Loucy (cell line): ENCODE data around the gene SLC51A.

Experiments
- H2AFZ ChIP-seq: fragments of 200-600 bp; sonication (generic); 2 replicates; pipeline ENCODE4 v1.6.0; 2016; ENCODE audit warnings: antibody characterized with exemption, mild to moderate bottlenecking, low read length, moderate library complexity
- H3F3A ChIP-seq: fragments of 200-600 bp; 2 replicates; pipeline ENCODE4 v1.6.0; 2016; ENCODE audit warnings: antibody characterized with exemption, low read depth, mild to moderate bottlenecking
- H3K27me3 ChIP-seq: fragments of 200-600 bp; sonication (generic); 2 replicates; pipeline ENCODE4 v1.6.1; 2014; ENCODE audit warnings: low read length, mild to moderate bottlenecking; ENCODE audit not compliant: insufficient read depth, poor library complexity, severe bottlenecking
- H3K36me3 ChIP-seq: fragments of 200-600 bp; sonication (generic); 2 replicates; pipeline ENCODE4 v1.6.1; 2016; ENCODE audit warnings: low read length; ENCODE audit not compliant: insufficient read depth
- H3K4me1 ChIP-seq: fragments of 200-600 bp; sonication (generic); 2 replicates; pipeline ENCODE4 v1.5.1; 2014; ENCODE audit warnings: low read length, mild to moderate bottlenecking; ENCODE audit not compliant: insufficient read depth, poor library complexity, severe bottlenecking
- H3K4me2 ChIP-seq: fragments of 200-600 bp; sonication (generic); 2 replicates; pipeline ENCODE4 v1.6.0; 2014; ENCODE audit warnings: antibody characterized with exemption, low read length, low read depth, mild to moderate bottlenecking; ENCODE audit not compliant: poor library complexity, severe bottlenecking
- H3K4me3 ChIP-seq: fragments of 200-600 bp; sonication (generic); 2 replicates; pipeline ENCODE4 v1.5.1; 2014; ENCODE audit warnings: low read length, mild to moderate bottlenecking, mixed read lengths; ENCODE audit not compliant: poor library complexity, severe bottlenecking
- H3K79me2 ChIP-seq: fragments of 200-600 bp; sonication (generic); 2 replicates; pipeline ENCODE4 v1.6.1; 2014; ENCODE audit warnings: low read length; ENCODE audit not compliant: insufficient read depth
- H3K9ac ChIP-seq: fragments of 200-600 bp; sonication (generic); 2 replicates; pipeline ENCODE4 v1.6.0; 2014; ENCODE audit warnings: mild to moderate bottlenecking, low read depth, low read length, moderate library complexity; ENCODE audit not compliant: poor library complexity, severe bottlenecking
- H3K9me2 ChIP-seq: fragments of 200-600 bp; sonication (generic); replicated peaks from 2 replicates; pipeline ENCODE4 v1.6.1; 2016; ENCODE audit warnings: low read depth, low read length, mixed read lengths
- H3K9me3 ChIP-seq: fragments of 200-600 bp; sonication (generic); 2 replicates; pipeline ENCODE4 v1.6.1; 2014; ENCODE audit warnings: mild to moderate bottlenecking, antibody characterized with exemption, low read length, low read depth; ENCODE audit not compliant: insufficient read depth
- H4K20me1 ChIP-seq: fragments of 200-600 bp; sonication (generic); 2 replicates; pipeline ENCODE4 v1.6.0; 2014; ENCODE audit warnings: antibody characterized with exemption, low read length, mild to moderate bottlenecking; ENCODE audit not compliant: insufficient read depth, poor library complexity, severe bottlenecking
- CTCF ChIP-seq: fragments of 200-600 bp; sonication (generic); conservative IDR thresholded peaks from 2 replicates; pipeline ENCODE4 v1.5.1; 2014; ENCODE audit warnings: mild to moderate bottlenecking, antibody characterized with exemption, low read length
- EZH2phosphoT487 ChIP-seq: fragments of 200-600 bp; IDR thresholded peaks from 2 replicates; pipeline ENCODE4 v1.6.1; 2018; ENCODE audit warnings: antibody characterized with exemption, mild to moderate bottlenecking, moderate library complexity, borderline replicate concordance

The SLC51A gene

GRCh38 chr3:196189566-196190347 is 26.6 kb upstream of the SLC51A start:
- Histone ChIP-seq H3K9me3 (no peaks in the 10 kb centered on the region), H3K9ac (no peak overlapping the region), H3K9me2 (no peaks in the 10 kb centered on the region), H3K27me3 (no peaks in the 10 kb centered on the region), H4K20me1 (no peaks in the 10 kb centered on the region), H3K36me3 (no peaks in the 10 kb centered on the region), H3K4me2 (no peak overlapping the region), H3K4me3 (no peak overlapping the region), H3K4me1 (peaks cover 63% of the 10 kb centered on the region), H3F3A (0 out of 2 replicates have a peak, but pooled peaks cover 9% of the 10 kb centered on the region), H3K79me2 (peaks cover 83% of the 10 kb centered on the region), H2AFZ (no peak overlapping the region)
- TF ChIP-seq CTCF (no peak), EZH2phosphoT487 (no peak)

GRCh38 chr3:196192036-196192523 is 24.3 kb upstream of the SLC51A start:
- H2AFZ ChIP-seq: no peak overlapping the region

GRCh38 chr3:196192524-196193051 is 23.7 kb upstream of the SLC51A start:
- Histone ChIP-seq H3K4me1 (peaks cover 51% of the 10 kb centered on the region), H3K27me3 (no peaks in the 10 kb centered on the region), H3K36me3 (no peaks in the 10 kb centered on the region), H3K79me2 (peaks cover 80% of the 10 kb centered on the region), H3K4me3 (no peak overlapping the region), H3K9ac (peak overlapping the region; percentile 60), H3F3A (no peaks in the 10 kb centered on the region), H2AFZ (no peak overlapping the region), H3K9me3 (no peaks in the 10 kb centered on the region), H4K20me1 (no peaks in the 10 kb centered on the region), H3K4me2 (peak overlapping the region; percentile 49), H3K9me2 (no peaks in the 10 kb centered on the region)
- no peak for TF ChIP-seq CTCF
- no peak for TF ChIP-seq EZH2phosphoT487

More at GRCh38 chr3:196192036-196192523, 24.3 kb upstream of the SLC51A start:
- H4K20me1 ChIP-seq: no peaks in the 10 kb centered on the region
- no peak overlapping the region for H3K4me3 ChIP-seq
- H3K9me2 ChIP-seq: no peaks in the 10 kb centered on the region
- H3K79me2 ChIP-seq: peaks cover 82% of the 10 kb centered on the region
- H3K9me3 ChIP-seq: no peaks in the 10 kb centered on the region
- peak overlapping the region; percentile 49 for H3K4me2 ChIP-seq
- 0 out of 2 replicates have a peak, but pooled peaks cover 1% of the 10 kb centered on the region for H3F3A ChIP-seq
- TF ChIP-seq EZH2phosphoT487 (no peak), CTCF (peak; percentile 23)
- H3K9ac ChIP-seq: peak overlapping the region; percentile 60
- no peaks in the 10 kb centered on the region for H3K36me3 ChIP-seq
- H3K27me3 ChIP-seq: no peaks in the 10 kb centered on the region
- H3K4me1 ChIP-seq: peaks cover 56% of the 10 kb centered on the region
